Lower leg skin (tissue), 3 donors: ENCODE results near the gene ADGRV1.
"Not testable (repeated sequence)": the region's sequence is repeated elsewhere in the genome, so short reads cannot be mapped to it uniquely, and the experiment has no call there.

Source experiments
- POLR2A ChIP-seq, 2 donors: fragments of 450-650 bp; IDR thresholded peaks; one replicate each; pipeline ENCODE4 v1.6.1; 2016 to 2017; ENCODE audit warnings: antibody characterized with exemption in 2 of 2, mild to moderate bottlenecking in 1 of 2, moderate library complexity in 1 of 2
- TF ChIP-seq, protein P1 (sequence below), 3 donors: fragments of 450-650 bp; IDR thresholded peaks; one replicate each; pipeline ENCODE4 v1.5.1; 2016; ENCODE audit warnings: antibody characterized with exemption in 3 of 3, mild to moderate bottlenecking in 3 of 3, moderate library complexity in 2 of 3

DNA sequence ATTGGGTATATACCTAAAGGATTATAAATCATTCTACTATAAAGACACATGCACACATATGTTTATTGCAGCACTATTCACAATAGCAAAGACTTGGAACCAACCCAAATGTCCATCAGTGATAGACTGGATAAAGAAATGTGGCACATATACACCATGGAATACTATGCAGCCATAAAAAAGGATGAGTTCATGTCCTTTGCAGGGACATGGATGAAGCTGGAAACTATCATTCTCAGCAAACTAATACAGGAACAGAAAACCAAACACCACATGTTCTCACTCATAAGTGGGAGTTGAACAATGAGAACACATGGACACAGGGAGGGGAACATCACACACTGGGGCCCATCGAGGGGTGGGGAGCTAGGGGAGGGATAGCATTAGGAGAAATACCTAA is 482.5 kb downstream of the ADGRV1 start:
- TF ChIP-seq, protein P1, sequence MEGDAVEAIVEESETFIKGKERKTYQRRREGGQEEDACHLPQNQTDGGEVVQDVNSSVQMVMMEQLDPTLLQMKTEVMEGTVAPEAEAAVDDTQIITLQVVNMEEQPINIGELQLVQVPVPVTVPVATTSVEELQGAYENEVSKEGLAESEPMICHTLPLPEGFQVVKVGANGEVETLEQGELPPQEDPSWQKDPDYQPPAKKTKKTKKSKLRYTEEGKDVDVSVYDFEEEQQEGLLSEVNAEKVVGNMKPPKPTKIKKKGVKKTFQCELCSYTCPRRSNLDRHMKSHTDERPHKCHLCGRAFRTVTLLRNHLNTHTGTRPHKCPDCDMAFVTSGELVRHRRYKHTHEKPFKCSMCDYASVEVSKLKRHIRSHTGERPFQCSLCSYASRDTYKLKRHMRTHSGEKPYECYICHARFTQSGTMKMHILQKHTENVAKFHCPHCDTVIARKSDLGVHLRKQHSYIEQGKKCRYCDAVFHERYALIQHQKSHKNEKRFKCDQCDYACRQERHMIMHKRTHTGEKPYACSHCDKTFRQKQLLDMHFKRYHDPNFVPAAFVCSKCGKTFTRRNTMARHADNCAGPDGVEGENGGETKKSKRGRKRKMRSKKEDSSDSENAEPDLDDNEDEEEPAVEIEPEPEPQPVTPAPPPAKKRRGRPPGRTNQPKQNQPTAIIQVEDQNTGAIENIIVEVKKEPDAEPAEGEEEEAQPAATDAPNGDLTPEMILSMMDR (IDR thresholded peaks at IDR 0.05): not testable (repeated sequence)
- TF ChIP-seq POLR2A (IDR thresholded peaks at IDR 0.05): not testable (repeated sequence)
